Neural cell (in vitro differentiated cells): ENCODE results near the gene HMX1. TPM values are rescaled to one million over a fixed set of nuclear protein-coding genes. Genes with fewer than 3 reads are reported as not detected.
A peak's percentile ranks its signal among the peaks of the same experiment; 100 is the strongest.

Experiments used
- H2AFZ ChIP-seq: fragments of 200-600, 300-800 bp; sonication (generic), shearing (Covaris generic); 2 replicates; pipeline ENCODE4 v1.6.0; 2014; ENCODE audit warnings: low read depth, mild to moderate bottlenecking, antibody characterized with exemption, low read length, moderate library complexity
- H3F3A ChIP-seq: fragments of 200-600 bp; shearing (Covaris generic); 2 replicates; pipeline ENCODE4 v1.6.1; 2016; ENCODE audit warnings: mild to moderate bottlenecking, moderate library complexity, mixed read lengths, antibody characterized with exemption, low read length; ENCODE audit not compliant: insufficient read depth, poor library complexity, severe bottlenecking
- H3K27ac ChIP-seq: fragments of 200-600, 300-800 bp; sonication (generic), shearing (Covaris generic); 2 replicates; pipeline ENCODE4 v1.5.1; 2014; ENCODE audit warnings: mild to moderate bottlenecking, low read length, moderate library complexity
- H3K27me3 ChIP-seq: fragments of 300-800, 200-600 bp; sonication (generic), shearing (Covaris generic); 2 replicates; pipeline ENCODE4 v1.6.0; 2014; ENCODE audit warnings: mild to moderate bottlenecking, low read depth, low read length, moderate library complexity; ENCODE audit not compliant: insufficient read depth
- H3K36me3 ChIP-seq: fragments of 300-800, 200-600 bp; sonication (generic), shearing (Covaris generic); 2 replicates; pipeline ENCODE4 v1.5.1; 2014; ENCODE audit warnings: mild to moderate bottlenecking, antibody characterized with exemption, low read length, moderate library complexity; ENCODE audit not compliant: insufficient read depth
- H3K4me2 ChIP-seq: fragments of 300-800, 200-600 bp; sonication (generic), shearing (Covaris generic); 2 replicates; pipeline ENCODE4 v1.6.0; 2014; ENCODE audit warnings: mild to moderate bottlenecking, low read length
- H3K4me3 ChIP-seq: fragments of 300-800, 200-600 bp; sonication (generic), shearing (Covaris generic); 2 replicates; pipeline ENCODE4 v1.5.1; 2014; ENCODE audit warnings: mild to moderate bottlenecking, low read length, moderate library complexity
- H3K79me2 ChIP-seq: fragments of 200-600 bp; shearing (Covaris generic); replicated peaks from 2 replicates; pipeline ENCODE4 v1.6.0; 2014; ENCODE audit warnings: mild to moderate bottlenecking, low read length, moderate library complexity; ENCODE audit not compliant: insufficient read depth
- H3K9ac ChIP-seq: fragments of 300-800, 200-600 bp; sonication (generic), shearing (Covaris generic); 2 replicates; pipeline ENCODE4 v1.6.1; 2016; ENCODE audit warnings: mild to moderate bottlenecking, low read length, mixed read lengths
- H3K9me2 ChIP-seq: fragments of 200-600 bp; shearing (Covaris generic); 2 replicates; pipeline ENCODE4 v1.6.1; 2016; ENCODE audit warnings: mild to moderate bottlenecking, low read length, mixed read lengths; ENCODE audit not compliant: insufficient read depth
- H3K9me3 ChIP-seq: fragments of 200-600, 300-800 bp; sonication (generic), shearing (Covaris generic); 2 replicates; pipeline ENCODE4 v1.6.1; 2016; ENCODE audit warnings: mild to moderate bottlenecking, mixed run types, low read length, moderate library complexity, mixed read lengths
- H4K20me1 ChIP-seq: fragments of 200-600 bp; shearing (Covaris generic); 2 replicates; pipeline ENCODE4 v1.6.1; 2016; ENCODE audit warnings: mild to moderate bottlenecking, mixed run types; ENCODE audit not compliant: insufficient read depth
- EP300 ChIP-seq: fragments of 450-650 bp; conservative IDR thresholded peaks from 2 replicates; pipeline ENCODE4 v1.6.1; 2014; ENCODE audit warnings: antibody characterized with exemption, mild to moderate bottlenecking, moderate library complexity; ENCODE audit not compliant: poor library complexity, severe bottlenecking
- EZH2 ChIP-seq: fragments of 200-600, 300-800 bp; shearing (Covaris generic), sonication (generic); IDR thresholded peaks from 2 replicates; pipeline ENCODE4 v1.6.1; 2014; ENCODE audit warnings: antibody characterized with exemption, low read length, borderline replicate concordance, mild to moderate bottlenecking; ENCODE audit not compliant: insufficient read depth, poor library complexity, severe bottlenecking
- MXI1 ChIP-seq: fragments of 450-650 bp; conservative IDR thresholded peaks from 2 replicates; pipeline ENCODE4 v1.6.1; 2014; ENCODE audit warnings: antibody characterized with exemption, mild to moderate bottlenecking; ENCODE audit not compliant: poor library complexity, severe bottlenecking
- POLR2AphosphoS5 ChIP-seq: IDR thresholded peaks from 2 replicates; pipeline ENCODE4 v1.6.1; 2012
- RAD21 ChIP-seq: fragments of 450-650 bp; conservative IDR thresholded peaks from 2 replicates; pipeline ENCODE4 v1.6.1; 2014; ENCODE audit warnings: antibody characterized with exemption, mild to moderate bottlenecking, moderate library complexity
- SMC3 ChIP-seq: fragments of 450-650 bp; conservative IDR thresholded peaks from 2 replicates; pipeline ENCODE4 v1.6.1; 2014; ENCODE audit warnings: antibody characterized with exemption, mild to moderate bottlenecking, moderate library complexity; ENCODE audit not compliant: poor library complexity
- TAF1 ChIP-seq: IDR thresholded peaks from 2 replicates; pipeline ENCODE4 v1.6.1; 2012; ENCODE audit warnings: low read depth
- polyA plus RNA-seq: library from polyadenylated mRNA; depleted of rRNA; stranded (reverse); fragments of >200 nt; gene quantifications from 2 replicates; pipeline ENCODE4 v1.2.3, GENCODE V29; 2014
- TF ChIP-seq, protein P1 (sequence below): fragments of 450-650 bp; IDR thresholded peaks from 2 replicates; pipeline ENCODE4 v1.5.1; 2014; ENCODE audit warnings: antibody characterized with exemption, mild to moderate bottlenecking, moderate library complexity; ENCODE audit not compliant: poor library complexity, severe bottlenecking
- TF ChIP-seq, protein P2 (sequence below): IDR thresholded peaks from 2 replicates; pipeline ENCODE4 v1.6.1; 2012; ENCODE audit warnings: borderline replicate concordance

Gene HMX1
- polyA plus RNA-seq, 1 donor from 2014 or later: 0.89 TPM

DNA sequence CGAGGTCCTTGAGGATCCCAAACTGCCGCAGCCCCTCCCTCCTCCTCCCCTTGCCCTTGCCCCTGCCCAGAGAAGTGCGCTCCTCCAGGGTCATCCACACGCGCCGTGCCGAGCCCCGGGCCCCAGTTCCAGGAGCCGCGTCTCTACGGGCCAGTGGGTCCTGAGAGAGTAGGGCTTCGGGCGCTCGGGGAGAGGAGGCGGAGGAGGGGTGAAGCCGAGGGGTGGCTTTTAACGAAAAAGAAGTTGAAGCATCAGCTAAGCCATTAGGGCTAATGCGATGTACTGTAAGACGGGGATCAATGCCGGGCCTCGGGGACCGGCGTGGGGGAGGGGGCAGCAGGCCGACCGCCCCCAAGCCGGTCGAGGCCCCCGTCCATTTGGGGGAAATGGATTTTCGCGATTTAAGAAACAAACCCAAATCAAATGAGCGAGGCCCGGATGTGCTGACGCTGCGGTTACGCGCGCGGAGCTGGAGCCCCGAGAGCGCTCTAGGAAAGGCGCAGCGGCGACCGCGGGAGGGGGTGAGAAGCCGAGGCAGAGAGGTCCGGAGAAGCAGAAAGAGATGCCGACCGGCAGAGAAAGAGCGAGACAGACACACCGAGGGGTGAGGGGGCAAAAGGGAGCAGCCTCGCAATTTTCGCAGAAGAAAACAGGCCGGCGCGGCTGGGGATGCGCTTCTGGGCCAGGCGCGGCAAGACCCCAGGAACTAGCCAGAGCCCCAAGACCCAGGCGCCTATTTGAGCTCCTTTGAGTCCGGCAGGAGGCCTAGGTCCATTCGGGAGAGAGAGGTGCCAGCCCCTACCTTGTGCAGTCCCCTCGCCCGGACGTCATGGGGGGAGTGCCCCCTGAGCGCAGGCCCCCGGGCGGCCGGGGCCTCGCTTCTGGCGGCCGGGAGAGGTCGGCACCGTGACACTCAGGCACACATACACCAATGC is 13.6 kb downstream of the HMX1 start:
- peak overlapping the region; percentile 10 for H3K4me2 ChIP-seq
- no peaks in the 10 kb centered on the region for H3K9me3 ChIP-seq
- H3K79me2 ChIP-seq: no peaks in the 10 kb centered on the region
- no peaks in the 10 kb centered on the region for H3K36me3 ChIP-seq
- peak overlapping the region; percentile 62 for H3K4me3 ChIP-seq
- no peak overlapping the region for H2AFZ ChIP-seq
- TF ChIP-seq EZH2: peak; percentile 94
- TF ChIP-seq RAD21: no peak
- no peaks in the 10 kb centered on the region for H3K9me2 ChIP-seq
- H3K27ac ChIP-seq: no peak overlapping the region
- no peak overlapping the region for H3K9ac ChIP-seq
- no peaks in the 10 kb centered on the region for H4K20me1 ChIP-seq
- H3F3A ChIP-seq: no peaks in the 10 kb centered on the region
- peaks cover 97% of the 10 kb centered on the region for H3K27me3 ChIP-seq

DNA sequence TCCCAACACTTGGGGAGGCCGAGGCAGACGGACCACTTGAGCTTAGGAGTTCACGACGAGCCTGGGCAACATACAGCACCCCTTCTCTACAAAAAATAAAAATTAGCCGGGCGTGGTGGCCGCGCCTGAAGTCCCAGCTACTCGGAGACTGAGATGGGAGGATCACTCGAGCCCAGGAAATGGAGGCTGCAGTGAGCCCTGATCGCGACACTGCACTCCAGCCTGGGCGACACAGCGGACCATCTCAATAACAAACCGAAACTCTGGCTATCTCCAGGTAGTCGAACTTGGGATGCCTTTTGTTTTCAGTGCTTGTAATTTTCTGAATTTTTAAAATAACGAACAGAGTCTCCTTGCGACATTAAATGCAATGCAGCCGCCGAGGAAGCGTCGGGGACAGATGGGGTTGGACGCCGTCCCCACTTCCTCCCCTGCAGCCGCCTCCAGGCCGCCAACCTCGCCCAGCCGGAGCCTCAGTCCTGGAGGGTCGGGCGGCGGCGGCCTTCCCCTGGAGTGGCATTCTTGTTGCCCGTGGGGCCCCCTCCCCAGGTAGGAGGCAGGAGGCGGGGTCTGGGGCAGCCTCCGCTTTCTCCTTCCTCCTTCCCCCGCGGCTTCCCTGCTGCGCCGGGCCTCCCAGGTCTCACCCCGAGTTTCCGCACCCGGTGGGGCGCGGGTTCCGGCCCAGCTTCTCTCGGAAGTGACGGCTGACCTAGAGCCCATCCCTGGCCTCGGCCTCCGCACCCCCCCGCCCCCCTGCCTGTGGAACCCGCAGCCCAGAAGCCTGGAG is 14.6 kb downstream of the HMX1 start:
- H4K20me1 ChIP-seq: no peaks in the 10 kb centered on the region
- H3F3A ChIP-seq: no peaks in the 10 kb centered on the region
- peak; percentile 63 for TF ChIP-seq EZH2
- TF ChIP-seq EP300: no peak
- TF ChIP-seq POLR2AphosphoS5: peak; percentile 9
- TF ChIP-seq MXI1: no peak
- TF ChIP-seq, protein P1, sequence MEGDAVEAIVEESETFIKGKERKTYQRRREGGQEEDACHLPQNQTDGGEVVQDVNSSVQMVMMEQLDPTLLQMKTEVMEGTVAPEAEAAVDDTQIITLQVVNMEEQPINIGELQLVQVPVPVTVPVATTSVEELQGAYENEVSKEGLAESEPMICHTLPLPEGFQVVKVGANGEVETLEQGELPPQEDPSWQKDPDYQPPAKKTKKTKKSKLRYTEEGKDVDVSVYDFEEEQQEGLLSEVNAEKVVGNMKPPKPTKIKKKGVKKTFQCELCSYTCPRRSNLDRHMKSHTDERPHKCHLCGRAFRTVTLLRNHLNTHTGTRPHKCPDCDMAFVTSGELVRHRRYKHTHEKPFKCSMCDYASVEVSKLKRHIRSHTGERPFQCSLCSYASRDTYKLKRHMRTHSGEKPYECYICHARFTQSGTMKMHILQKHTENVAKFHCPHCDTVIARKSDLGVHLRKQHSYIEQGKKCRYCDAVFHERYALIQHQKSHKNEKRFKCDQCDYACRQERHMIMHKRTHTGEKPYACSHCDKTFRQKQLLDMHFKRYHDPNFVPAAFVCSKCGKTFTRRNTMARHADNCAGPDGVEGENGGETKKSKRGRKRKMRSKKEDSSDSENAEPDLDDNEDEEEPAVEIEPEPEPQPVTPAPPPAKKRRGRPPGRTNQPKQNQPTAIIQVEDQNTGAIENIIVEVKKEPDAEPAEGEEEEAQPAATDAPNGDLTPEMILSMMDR: no peak
- TF ChIP-seq TAF1: no peak
- no peaks in the 10 kb centered on the region for H3K9me2 ChIP-seq
- no peak overlapping the region for H3K9ac ChIP-seq
- no peak overlapping the region for H3K4me2 ChIP-seq
- H3K27me3 ChIP-seq: peaks cover 88% of the 10 kb centered on the region
- H2AFZ ChIP-seq: no peak overlapping the region
- peak overlapping the region; percentile 62 for H3K4me3 ChIP-seq
- no peaks in the 10 kb centered on the region for H3K36me3 ChIP-seq
- no peak overlapping the region for H3K27ac ChIP-seq
- H3K9me3 ChIP-seq: no peaks in the 10 kb centered on the region
- H3K79me2 ChIP-seq: no peaks in the 10 kb centered on the region

- H3K4me2 ChIP-seq: no peak overlapping the region
- H3K4me3 ChIP-seq: no peak overlapping the region
- no peaks in the 10 kb centered on the region for H3K9me3 ChIP-seq
- H3K79me2 ChIP-seq: no peaks in the 10 kb centered on the region
- no peaks in the 10 kb centered on the region for H4K20me1 ChIP-seq
- H3F3A ChIP-seq: no peaks in the 10 kb centered on the region
- H3K27me3 ChIP-seq: peaks cover 76% of the 10 kb centered on the region
- TF ChIP-seq POLR2AphosphoS5 (no peak), RAD21 (no peak), MXI1 (no peak), SMC3 (no peak), EZH2 (no peak), EP300 (no peak)
- TF ChIP-seq, protein P2, sequence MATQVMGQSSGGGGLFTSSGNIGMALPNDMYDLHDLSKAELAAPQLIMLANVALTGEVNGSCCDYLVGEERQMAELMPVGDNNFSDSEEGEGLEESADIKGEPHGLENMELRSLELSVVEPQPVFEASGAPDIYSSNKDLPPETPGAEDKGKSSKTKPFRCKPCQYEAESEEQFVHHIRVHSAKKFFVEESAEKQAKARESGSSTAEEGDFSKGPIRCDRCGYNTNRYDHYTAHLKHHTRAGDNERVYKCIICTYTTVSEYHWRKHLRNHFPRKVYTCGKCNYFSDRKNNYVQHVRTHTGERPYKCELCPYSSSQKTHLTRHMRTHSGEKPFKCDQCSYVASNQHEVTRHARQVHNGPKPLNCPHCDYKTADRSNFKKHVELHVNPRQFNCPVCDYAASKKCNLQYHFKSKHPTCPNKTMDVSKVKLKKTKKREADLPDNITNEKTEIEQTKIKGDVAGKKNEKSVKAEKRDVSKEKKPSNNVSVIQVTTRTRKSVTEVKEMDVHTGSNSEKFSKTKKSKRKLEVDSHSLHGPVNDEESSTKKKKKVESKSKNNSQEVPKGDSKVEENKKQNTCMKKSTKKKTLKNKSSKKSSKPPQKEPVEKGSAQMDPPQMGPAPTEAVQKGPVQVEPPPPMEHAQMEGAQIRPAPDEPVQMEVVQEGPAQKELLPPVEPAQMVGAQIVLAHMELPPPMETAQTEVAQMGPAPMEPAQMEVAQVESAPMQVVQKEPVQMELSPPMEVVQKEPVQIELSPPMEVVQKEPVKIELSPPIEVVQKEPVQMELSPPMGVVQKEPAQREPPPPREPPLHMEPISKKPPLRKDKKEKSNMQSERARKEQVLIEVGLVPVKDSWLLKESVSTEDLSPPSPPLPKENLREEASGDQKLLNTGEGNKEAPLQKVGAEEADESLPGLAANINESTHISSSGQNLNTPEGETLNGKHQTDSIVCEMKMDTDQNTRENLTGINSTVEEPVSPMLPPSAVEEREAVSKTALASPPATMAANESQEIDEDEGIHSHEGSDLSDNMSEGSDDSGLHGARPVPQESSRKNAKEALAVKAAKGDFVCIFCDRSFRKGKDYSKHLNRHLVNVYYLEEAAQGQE: no peak
- TF ChIP-seq, protein P1: peak; percentile 29
- H3K36me3 ChIP-seq: no peaks in the 10 kb centered on the region
- H2AFZ ChIP-seq: no peak overlapping the region
- H3K27ac ChIP-seq: no peak overlapping the region
- H3K9ac ChIP-seq: no peak overlapping the region
- no peaks in the 10 kb centered on the region for H3K9me2 ChIP-seq
Measured at GRCh38 chr4:8855818-8856245, 15.8 kb downstream of the HMX1 start.
